Liver (tissue), 9 donors: ENCODE measurements around the gene CETN3. TPM values are rescaled to one million over a fixed set of nuclear protein-coding genes. Genes with fewer than 3 reads are reported as not detected.

Experiments used
- DNase-seq: peaks from one replicate; pipeline ENCODE4 v3.0.0-alpha.2; 2017; ENCODE audit warnings: low spot score
- H3K27ac ChIP-seq, 2 donors: one replicate each; pipeline ENCODE4 v1.7.0; 2013; ENCODE audit warnings: inconsistent platforms in 2 of 2, low read length in 2 of 2, control low read depth in 1 of 2, low read depth in 1 of 2, mild to moderate bottlenecking in 1 of 2
- H3K27me3 ChIP-seq, 4 donors: one replicate each; pipeline versions ENCODE4 v1.6.1 to v1.7.0; 2013; ENCODE audit warnings: low read length in 3 of 4, inconsistent platforms in 1 of 4, mild to moderate bottlenecking in 1 of 4, moderate library complexity in 1 of 4; ENCODE audit not compliant: control insufficient read depth in 4 of 4, insufficient read depth in 4 of 4
- H3K36me3 ChIP-seq, 4 donors: one replicate each; pipeline versions ENCODE4 v1.6.1 to v1.7.0; 2013; ENCODE audit warnings: low read length in 3 of 4, mild to moderate bottlenecking in 3 of 4, low read depth in 1 of 4, moderate library complexity in 1 of 4; ENCODE audit not compliant: control insufficient read depth in 4 of 4, insufficient read depth in 3 of 4
- H3K4me1 ChIP-seq, 4 donors: one replicate each; pipeline versions ENCODE4 v1.6.1 to v1.7.0; 2013; ENCODE audit warnings: low read length in 3 of 4, mild to moderate bottlenecking in 3 of 4, moderate library complexity in 1 of 4; ENCODE audit not compliant: control insufficient read depth in 4 of 4, insufficient read depth in 4 of 4
- H3K4me3 ChIP-seq, 3 donors: one replicate each; pipeline versions ENCODE4 v1.6.1 to v1.7.0; 2013; ENCODE audit warnings: low read length in 3 of 3, control low read depth in 1 of 3, low read depth in 1 of 3, mild to moderate bottlenecking in 1 of 3
- H3K9ac ChIP-seq, 2 donors: one replicate each; pipeline ENCODE4 v1.7.0; 2013; ENCODE audit warnings: low read length in 2 of 2, mild to moderate bottlenecking in 2 of 2, moderate library complexity in 2 of 2, control low read depth in 1 of 2, low read depth in 1 of 2
- H3K9me3 ChIP-seq, 4 donors: one replicate each; pipeline versions ENCODE4 v1.6.1 to v1.7.0; 2013; ENCODE audit warnings: low read length in 3 of 4; ENCODE audit not compliant: control insufficient read depth in 4 of 4
- ATF3 ChIP-seq: IDR thresholded peaks from 2 replicates; pipeline ENCODE4 v1.6.1; 2016; ENCODE audit warnings: antibody characterized with exemption
- CTCF ChIP-seq: fragments of 150-350 bp; IDR thresholded peaks from 2 replicates; pipeline ENCODE4 v1.5.1; 2017; ENCODE audit warnings: improper control_type of control experiment, low read depth, low read length; ENCODE audit not compliant: missing input control
- EGR1 ChIP-seq, 2 donors: IDR thresholded peaks; 2 replicates each; pipeline ENCODE4 v1.6.1; 2016 to 2018; ENCODE audit warnings: antibody characterized with exemption in 2 of 2, low read depth in 2 of 2
- FOXA1 ChIP-seq: IDR thresholded peaks from 2 replicates; pipeline ENCODE4 v1.6.1; 2016; ENCODE audit warnings: antibody characterized with exemption
- FOXA2 ChIP-seq: IDR thresholded peaks from 2 replicates; pipeline ENCODE4 v1.6.1; 2016; ENCODE audit warnings: antibody characterized with exemption
- GABPA ChIP-seq, 2 donors: IDR thresholded peaks in 1 of 2; conservative IDR thresholded peaks in 1 of 2; 2 replicates each; pipeline ENCODE4 v1.6.1; 2016; ENCODE audit warnings: antibody characterized with exemption in 2 of 2, mild to moderate bottlenecking in 1 of 2, moderate library complexity in 1 of 2
- HNF4A ChIP-seq, 2 donors: conservative IDR thresholded peaks; 2 replicates each; pipeline ENCODE4 v1.6.1; 2016; ENCODE audit warnings: antibody characterized with exemption in 2 of 2, mild to moderate bottlenecking in 2 of 2
- HNF4G ChIP-seq: IDR thresholded peaks from 2 replicates; pipeline ENCODE4 v1.6.1; 2016; ENCODE audit warnings: antibody characterized with exemption
- JUND ChIP-seq, 2 donors: IDR thresholded peaks; 2 replicates each; pipeline ENCODE4 v1.6.1; 2016; ENCODE audit warnings: antibody characterized with exemption in 2 of 2
- MAX ChIP-seq: IDR thresholded peaks from 2 replicates; pipeline ENCODE4 v1.6.1; 2016; ENCODE audit warnings: antibody characterized with exemption
- NR2F2 ChIP-seq: IDR thresholded peaks from 2 replicates; pipeline ENCODE4 v1.6.1; 2016; ENCODE audit warnings: antibody characterized with exemption
- RAD21 ChIP-seq, 2 donors: IDR thresholded peaks; 2 replicates each; pipeline ENCODE4 v1.6.1; 2016; ENCODE audit warnings: antibody characterized with exemption in 2 of 2, mild to moderate bottlenecking in 2 of 2
- REST ChIP-seq: IDR thresholded peaks from 2 replicates; pipeline ENCODE4 v1.6.1; 2016; ENCODE audit warnings: antibody characterized with exemption, mild to moderate bottlenecking
- RXRA ChIP-seq, 2 donors: IDR thresholded peaks; 2 replicates each; pipeline ENCODE4 v1.6.1; 2017 to 2018; ENCODE audit warnings: antibody characterized with exemption in 2 of 2, mild to moderate bottlenecking in 1 of 2
- SP1 ChIP-seq: IDR thresholded peaks from 2 replicates; pipeline ENCODE4 v1.6.1; 2018; ENCODE audit warnings: antibody characterized with exemption, mild to moderate bottlenecking
- TAF1 ChIP-seq: conservative IDR thresholded peaks from 2 replicates; pipeline ENCODE4 v1.6.1; 2016; ENCODE audit warnings: antibody characterized with exemption, mild to moderate bottlenecking
- YY1 ChIP-seq: IDR thresholded peaks from 2 replicates; pipeline ENCODE4 v1.6.1; 2016; ENCODE audit warnings: antibody characterized with exemption, mild to moderate bottlenecking
- ZBTB33 ChIP-seq: IDR thresholded peaks from 2 replicates; pipeline ENCODE4 v1.6.1; 2016; ENCODE audit warnings: antibody characterized with exemption
- WGBS: extraction: QIAGEN DNeasy Blood & Tissue Kit; methylation state at CpG from one replicate; pipeline ENCODE4 v1.1.7; 2013; 5-methylcytosine and 5-hydroxymethylcytosine counted together
- polyA plus RNA-seq, 2 donors: library from polyadenylated mRNA; stranded (reverse) in 1 of 2; unstranded in 1 of 2; fragments of 200-250 nt in 1 of 2; fragments of >200 nt in 1 of 2; fragmentation: Nextera tagmentation in 1 of 2; extraction: Ambion mirVana in 1 of 2; gene quantifications; one replicate each; pipeline versions ENCODE4 v1.2.1 to v1.2.3, GENCODE V29; 2013 to 2015
- total RNA-seq, 2 donors: library from RNA; depleted of rRNA; stranded (reverse); fragments of >200 nt; gene quantifications; one replicate each; pipeline ENCODE4 v1.2.3, GENCODE V29; 2014
- donor health status: healthy.
- donor health status: healthy.
- donor health status: healthy.
- donor health status: healthy.
- donor health status: healthy.

CETN3 gene
- total and polyA plus RNA-seq, 4 donors, result 2.8 to 9.4 (median 6.9) TPM

DNA sequence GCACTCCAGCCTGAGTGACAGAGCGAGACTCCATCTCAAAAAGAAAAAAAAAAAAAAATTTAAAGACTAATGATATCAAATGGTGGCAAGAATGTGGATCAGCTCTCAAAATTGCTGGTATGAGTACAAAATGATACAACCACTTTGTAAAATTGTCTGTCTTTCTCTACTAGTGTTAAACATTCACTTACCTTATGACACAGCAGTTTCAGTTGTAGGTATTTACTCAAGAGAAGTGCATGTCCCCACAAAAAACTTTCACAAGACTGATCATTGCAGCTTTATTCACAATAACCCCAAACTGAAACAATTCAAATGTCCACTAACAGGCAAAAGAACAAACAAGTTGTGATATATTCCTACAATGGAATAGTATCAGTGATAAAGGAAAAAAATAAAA is 14.7 kb upstream of the CETN3 start:
- Histone ChIP-seq H3K9ac (no peak overlapping the region), H3K4me1 (no peaks in the 10 kb centered on the region), H3K27ac (no peak overlapping the region), H3K36me3 (no peaks in the 10 kb centered on the region), H3K27me3 (no peaks in the 10 kb centered on the region), H3K9me3 (no peaks in the 10 kb centered on the region), H3K4me3 (no peak overlapping the region)
- TF ChIP-seq RAD21 (IDR thresholded peaks at IDR 0.05), result no peak
- TF ChIP-seq EGR1 (IDR thresholded peaks at IDR 0.05; ENCODE audit: low read depth in 2 of 2), result no peak
- TF ChIP-seq SP1, result no peak
- TF ChIP-seq REST, result no peak
- TF ChIP-seq HNF4G, result no peak
- peak in 1 of 2 donors; percentile 12 for TF ChIP-seq HNF4A (conservative IDR thresholded peaks at IDR 0.05)
- no peak for TF ChIP-seq ZBTB33
- TF ChIP-seq YY1, result no peak
- no peak for TF ChIP-seq TAF1
- TF ChIP-seq NR2F2, result no peak
- peak; percentile 42 for TF ChIP-seq FOXA1
- no peak for TF ChIP-seq MAX
- no peak for TF ChIP-seq ATF3
- no peak for TF ChIP-seq GABPA (IDR thresholded peaks at IDR 0.05 in 1 of 2, conservative IDR thresholded peaks at IDR 0.05 in 1 of 2)
- TF ChIP-seq CTCF, result no peak
- peak in 1 of 2 donors; percentile 21 for TF ChIP-seq RXRA (IDR thresholded peaks at IDR 0.05)
- peak; percentile 68 for TF ChIP-seq FOXA2
- TF ChIP-seq JUND (IDR thresholded peaks at IDR 0.05), result no peak
- no peak for DNase-seq
- WGBS, result 97% methylated on average over 1 of the region's 1 CpG
